Activated CD4-positive, CD25-positive, alpha-beta regulatory T cell treated with anti-CD3 and anti-CD28 coated beads, Interleukin-2, amount 50 U/mL, for 72 hours (primary cell): ENCODE measurements around the gene PCDHGA1.

ENCODE experiments used
- DNase-seq: peaks from one replicate; pipeline ENCODE4 v3.0.0; 2021

The PCDHGA1 gene

GRCh38 chr5:141515946-141516671 is 185.8 kb downstream of the PCDHGA1 start:
- DNase-seq = no peak

- no peak for DNase-seq
These were observed 186.3 kb downstream of the PCDHGA1 start for GRCh38 chr5:141516672-141517025.

DNA sequence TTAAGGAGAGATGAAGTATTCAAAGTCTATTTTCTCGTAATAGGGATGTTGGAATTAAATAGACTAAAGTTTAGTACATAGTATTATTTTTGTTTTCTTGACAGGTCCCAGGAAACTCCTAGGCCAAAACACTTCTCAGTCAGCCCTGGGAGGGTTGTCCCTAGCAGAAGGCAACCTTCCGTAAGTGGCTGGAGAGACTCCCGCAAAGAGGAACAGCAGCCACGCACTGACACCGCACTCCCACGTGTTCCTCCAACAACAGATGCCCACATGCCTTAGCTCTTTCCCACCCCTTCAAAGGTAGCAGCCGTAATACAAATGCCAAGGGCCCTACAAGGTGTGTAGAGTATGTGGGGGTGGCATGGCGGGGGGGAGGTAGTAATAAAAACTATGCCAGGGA is 187.0 kb downstream of the PCDHGA1 start:
- no peak for DNase-seq

- DNase-seq = no peak
These were observed 187.7 kb downstream of the PCDHGA1 start for GRCh38 chr5:141517880-141518617.

DNA sequence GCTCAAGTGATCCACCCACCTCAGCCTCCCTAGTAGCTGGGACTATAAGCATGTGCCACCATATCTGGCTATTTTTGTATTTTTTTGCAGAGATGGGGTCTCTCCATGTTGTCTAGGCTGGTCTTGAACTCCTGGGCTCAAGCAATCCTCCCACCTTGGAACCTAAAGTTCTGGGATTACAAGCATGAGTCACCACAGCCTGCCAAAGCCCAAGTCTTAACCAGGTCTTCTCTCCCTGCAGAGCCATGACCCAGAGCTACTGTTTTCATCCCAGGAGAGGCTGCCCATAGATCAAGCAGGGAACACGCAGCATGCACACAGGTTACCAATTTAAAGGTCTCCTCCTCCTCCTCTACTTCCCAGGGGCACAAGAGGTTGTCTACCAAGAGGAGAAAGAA is 188.3 kb downstream of the PCDHGA1 start:
- DNase-seq = no peak

DNA sequence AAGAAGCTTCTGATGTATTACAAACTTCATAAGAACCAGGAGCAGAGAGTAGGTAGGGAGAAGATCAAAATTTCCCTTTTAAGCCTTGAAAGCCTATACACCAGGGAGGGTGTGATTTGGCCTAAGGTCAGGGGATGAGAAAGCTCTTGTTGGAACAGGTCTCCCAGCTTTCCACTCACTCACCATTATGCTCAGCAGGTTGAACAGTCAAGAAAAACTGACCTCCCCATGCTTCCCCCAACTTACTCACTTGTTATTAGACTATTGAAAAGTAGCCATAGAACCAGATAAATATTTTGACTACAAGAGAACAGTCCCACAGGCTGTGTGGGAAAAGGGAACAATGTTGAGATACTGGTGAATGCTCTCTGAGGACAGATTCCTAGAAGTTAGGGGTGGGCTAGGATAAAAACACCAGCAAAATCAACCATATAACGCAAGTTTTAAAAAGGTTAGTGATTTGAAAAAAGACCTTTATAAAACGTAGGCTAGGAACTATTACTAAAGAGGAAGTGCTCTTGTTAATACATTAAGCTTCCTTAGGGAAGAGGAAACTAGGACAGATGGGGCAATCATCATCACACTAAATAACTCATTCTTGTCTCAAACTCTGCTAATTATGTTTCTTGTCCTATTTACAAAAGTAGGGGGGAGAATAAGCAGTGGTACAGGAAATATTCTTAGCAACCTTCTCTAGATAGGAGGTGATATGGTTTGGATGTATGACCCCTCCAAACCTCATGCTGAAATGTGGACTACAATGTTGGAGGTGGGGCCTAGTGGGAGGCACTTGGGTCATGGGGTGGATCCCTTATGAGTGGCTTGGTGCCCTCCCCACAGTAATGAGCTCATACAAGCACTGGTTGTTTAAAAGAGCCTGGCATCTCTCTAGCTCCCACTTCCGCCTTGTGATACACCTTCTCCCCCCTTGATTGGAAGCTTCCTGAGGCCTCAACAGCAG is 189.6 kb downstream of the PCDHGA1 start:
- DNase-seq = no peak

- no peak for DNase-seq
These were observed 191.0 kb downstream of the PCDHGA1 start for GRCh38 chr5:141521244-141521781.

DNA sequence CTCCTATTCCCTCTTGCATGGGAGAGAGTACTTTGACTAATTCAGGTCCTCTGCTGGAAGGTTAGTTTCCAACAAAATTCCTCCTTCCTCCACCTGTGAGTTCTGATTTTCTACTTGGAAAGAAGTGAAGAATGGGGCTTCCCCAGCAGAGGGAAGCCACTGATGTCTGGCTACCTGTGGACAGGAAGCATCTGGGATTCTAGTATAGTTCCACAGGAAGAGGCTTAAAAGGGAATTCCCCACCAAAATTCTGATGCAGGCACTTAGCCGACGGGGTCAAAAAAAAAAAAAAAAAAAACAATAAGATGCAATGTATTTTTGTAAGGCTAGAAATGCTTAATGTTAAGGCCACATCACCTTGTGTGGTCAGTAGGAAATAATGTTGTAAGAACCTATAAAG is 192.0 kb downstream of the PCDHGA1 start:
- DNase-seq = no peak

GRCh38 chr5:141523991-141524390 is 193.7 kb downstream of the PCDHGA1 start:
- no peak for DNase-seq

DNA sequence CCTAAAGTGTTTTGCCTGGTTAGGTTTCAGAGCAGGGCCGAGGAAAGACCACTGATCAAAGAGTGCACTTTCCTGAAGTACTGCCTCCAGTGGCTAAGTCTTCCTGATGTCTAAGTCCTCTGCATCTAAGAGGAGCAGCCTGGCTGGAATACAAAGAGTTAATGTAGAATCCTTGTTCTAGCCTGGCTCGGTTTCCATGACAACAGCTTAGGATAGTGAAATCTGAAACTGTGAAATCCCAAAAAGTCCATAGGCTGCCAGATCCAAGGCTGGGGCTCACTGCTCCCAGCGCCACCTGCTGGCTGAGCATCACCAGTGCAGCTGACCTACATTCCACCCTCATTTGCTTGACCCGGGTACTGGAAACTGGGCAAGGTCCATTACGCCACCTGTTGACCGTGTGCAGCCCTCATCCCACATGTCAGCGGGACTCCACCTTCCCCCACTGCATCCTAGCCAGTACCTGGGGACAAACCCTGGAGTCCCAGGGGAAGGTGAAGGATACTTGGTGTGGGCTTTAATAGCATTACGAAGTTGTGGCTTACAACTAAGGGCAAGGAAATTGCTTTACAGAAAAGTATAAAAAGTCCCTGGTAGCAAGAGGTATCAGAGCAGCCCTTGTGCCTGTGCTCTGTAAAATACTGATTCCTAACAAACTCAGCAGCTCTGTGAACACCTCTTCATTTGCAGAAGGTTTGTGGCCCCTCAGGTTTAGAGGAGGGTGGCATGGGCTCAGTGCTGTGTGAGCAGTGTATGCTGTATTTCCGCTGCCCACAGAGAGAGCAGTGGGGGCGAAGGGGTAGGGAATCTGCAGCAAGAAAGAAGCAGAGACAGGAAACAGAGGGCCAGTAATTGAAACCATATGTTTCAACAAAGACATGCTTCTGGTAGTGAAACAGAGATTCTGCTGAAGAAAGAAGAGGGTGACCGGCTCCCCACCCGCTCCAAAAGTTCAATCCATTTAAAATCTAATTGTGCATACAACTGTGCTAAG is 194.6 kb downstream of the PCDHGA1 start:
- peak; percentile 51 for DNase-seq

GRCh38 chr5:141525653-141526052 is 195.3 kb downstream of the PCDHGA1 start:
- no peak for DNase-seq

DNA sequence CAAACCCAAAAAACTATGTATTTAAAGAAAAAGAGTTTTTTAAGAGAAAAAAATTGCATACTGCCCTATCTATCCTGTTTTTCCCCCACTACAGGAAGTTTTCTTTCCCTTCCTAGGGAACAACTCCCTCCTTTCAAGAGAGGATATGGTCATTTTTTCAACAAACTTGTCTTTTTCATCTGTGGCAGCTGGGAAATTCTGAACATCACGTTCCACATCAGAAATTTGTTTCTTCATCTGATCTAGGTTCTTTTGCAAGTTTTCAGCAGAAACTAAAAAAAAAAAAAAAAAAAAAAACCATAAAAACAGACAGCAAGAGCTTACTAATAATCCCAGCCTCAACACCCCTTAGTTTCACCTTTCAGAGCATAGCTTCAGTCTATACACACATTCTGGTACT is 197.1 kb downstream of the PCDHGA1 start:
- no peak for DNase-seq

DNA sequence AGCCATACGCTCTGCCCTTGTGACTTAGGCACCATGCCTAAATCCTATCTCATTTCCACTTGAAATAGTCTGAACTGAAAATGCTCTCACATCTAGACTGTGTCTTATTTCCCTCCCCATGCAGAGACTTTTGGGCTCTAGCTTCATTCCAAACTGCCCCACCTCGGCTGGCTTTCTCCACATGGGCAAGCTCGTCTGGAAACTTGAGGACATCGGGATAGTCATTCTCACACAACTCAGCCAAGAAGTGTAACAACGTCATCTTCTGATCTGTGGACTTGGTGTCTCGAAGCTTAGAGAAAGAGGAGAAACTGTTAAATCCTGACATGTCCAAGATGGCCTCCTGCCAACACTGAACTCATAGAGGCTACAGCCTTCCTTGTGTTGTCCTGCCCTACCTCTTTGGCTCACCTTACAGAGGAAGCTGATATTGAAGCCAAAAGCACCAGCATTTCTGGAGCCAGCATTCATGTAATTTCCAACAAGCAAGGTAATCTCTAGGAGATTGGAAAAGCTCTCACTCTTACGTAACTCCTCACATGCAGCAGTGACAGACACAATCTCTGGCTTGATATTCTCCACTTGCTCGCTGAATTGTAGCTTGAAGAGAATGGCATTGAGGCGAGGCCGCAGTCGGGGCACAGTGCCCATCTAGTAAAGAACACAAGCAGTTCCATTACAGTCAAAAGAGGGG is 198.1 kb downstream of the PCDHGA1 start:
- DNase-seq = no peak

- DNase-seq = no peak
These were observed 198.7 kb downstream of the PCDHGA1 start for GRCh38 chr5:141529002-141529401.

GRCh38 chr5:141529873-141530272 is 199.6 kb downstream of the PCDHGA1 start:
- no peak for DNase-seq

DNA sequence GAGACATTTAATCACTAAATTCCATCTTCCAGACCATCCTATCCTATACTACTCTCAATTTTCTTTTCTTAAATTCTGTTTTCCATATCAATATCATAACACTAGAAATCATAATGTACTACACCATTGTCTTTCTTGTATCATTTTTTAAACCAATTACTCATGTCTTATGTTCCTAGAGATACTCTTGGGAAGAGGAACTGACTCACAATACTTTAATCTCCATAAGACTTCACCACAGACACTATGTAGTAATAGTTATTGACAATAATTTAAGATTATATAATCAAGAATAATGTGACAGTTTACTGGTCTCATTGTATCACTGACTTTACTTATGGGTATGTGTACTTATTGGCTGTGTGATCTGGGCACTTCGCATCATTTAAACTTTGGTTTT is 202.4 kb downstream of the PCDHGA1 start:
- DNase-seq = no peak

- DNase-seq = no peak
These were observed 203.6 kb downstream of the PCDHGA1 start for GRCh38 chr5:141533897-141534296.

DNA sequence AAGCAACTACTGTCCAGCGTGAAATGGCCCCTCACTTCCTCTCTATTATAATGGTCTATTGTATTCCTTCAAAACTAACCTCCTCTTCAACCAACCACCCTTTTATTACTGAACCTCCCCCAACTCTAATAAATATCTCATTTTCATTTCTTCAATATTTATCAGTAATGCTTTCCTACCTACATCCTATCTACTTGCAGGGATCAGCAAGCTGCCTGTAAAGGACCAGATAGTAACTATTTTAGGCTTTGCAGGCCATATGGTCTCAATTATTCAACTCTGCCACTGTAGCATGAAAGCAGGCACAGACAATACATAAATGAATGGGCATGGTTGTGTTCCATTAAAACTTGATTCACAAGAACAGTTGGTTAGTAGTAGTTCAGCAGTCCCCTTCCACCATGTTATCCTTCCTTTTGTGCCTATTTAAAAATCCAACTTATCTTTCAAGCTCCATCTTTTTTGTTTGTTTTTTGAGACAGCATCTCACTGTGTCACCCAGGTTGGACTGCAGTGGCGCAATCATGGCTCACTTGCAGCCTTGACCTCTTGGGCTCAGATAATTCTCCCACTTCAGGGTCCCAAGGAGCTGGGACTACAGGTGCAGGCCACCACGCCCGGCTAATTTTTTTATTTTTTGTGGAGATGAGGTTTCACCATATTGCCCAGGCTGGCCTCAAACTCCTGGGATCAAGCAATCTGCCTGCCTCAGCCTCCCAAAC is 204.3 kb downstream of the PCDHGA1 start:
- DNase-seq = no peak

DNA sequence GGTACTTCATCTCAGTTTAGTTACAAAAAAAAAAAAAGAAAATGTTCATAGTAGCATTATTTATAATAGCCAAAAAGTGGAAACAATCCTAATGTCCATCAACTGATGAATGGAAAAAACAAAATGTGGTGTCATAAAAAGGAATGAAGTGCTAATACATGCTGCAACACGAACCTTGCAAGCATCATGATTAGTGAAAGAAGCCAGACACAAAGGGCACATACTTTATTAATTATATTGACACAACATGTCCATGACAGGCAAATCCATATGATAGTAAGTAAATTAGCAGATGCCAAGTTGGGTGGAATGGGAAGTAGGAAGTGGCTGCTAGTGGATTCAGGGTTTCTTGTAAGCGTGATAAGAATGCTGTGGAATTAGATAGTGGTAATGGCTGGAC is 212.7 kb downstream of the PCDHGA1 start:
- DNase-seq = no peak

GRCh38 chr5:141547488-141547887 is 217.2 kb downstream of the PCDHGA1 start:
- DNase-seq = no peak

DNA sequence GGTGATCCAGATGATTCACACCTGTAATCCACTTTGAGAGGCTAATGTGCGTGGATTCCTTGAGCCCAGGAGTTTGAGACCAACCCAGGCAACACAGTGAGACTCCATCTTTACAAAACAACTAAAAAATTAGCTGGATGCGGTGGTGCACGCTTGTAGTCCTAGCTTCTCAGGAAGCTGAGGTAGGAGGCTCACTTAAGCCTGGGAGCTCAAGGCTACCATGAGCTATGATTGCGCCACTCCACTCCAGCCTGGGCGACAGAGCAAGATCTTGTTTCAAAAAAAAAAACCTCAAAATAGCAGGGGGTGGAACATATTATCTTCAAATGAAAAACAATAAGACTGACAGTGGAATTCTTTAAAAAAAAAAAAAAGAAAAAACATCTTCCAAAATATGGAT is 217.6 kb downstream of the PCDHGA1 start:
- no peak for DNase-seq
